Endometrial microvascular endothelial cells (primary cell): Measurements from ENCODE around the gene FNDC3B. TPM values are rescaled to one million over a fixed set of nuclear protein-coding genes. Genes with fewer than 3 reads are reported as not detected.

Experiments
- in situ Hi-C: cut with HindIII; loops from 2 replicates; pipeline ENCODE4 v1.10.0; 2017; ENCODE audit warnings: low sequenced_read_pairs, low pct_unique_long_range_greater_than_20kb; ENCODE audit errors: inconsistent ontology term
- total RNA-seq: library from RNA; depleted of rRNA; stranded (reverse); fragments of >200 nt; gene quantifications from one replicate; pipeline ENCODE4 v1.2.3, GENCODE V29; 2015; ENCODE audit errors: inconsistent ontology term

FNDC3B gene
- total RNA-seq, 1 donor from 2014 or later: 83.1 TPM

GRCh38 chr3:172342097-172342659 lies 302.8 kb downstream of the FNDC3B start:
- in situ Hi-C loops: no loop called here

- in situ Hi-C loops: no loop called here
Observed at GRCh38 chr3:172343117-172343516, 303.7 kb downstream of the FNDC3B start.

- in situ Hi-C loops: no loop called here
Observed at GRCh38 chr3:172343979-172344378, 304.6 kb downstream of the FNDC3B start.

GRCh38 chr3:172346161-172346560 lies 306.8 kb downstream of the FNDC3B start:
- in situ Hi-C loops: no loop called here

GRCh38 chr3:172347895-172348679 lies 308.7 kb downstream of the FNDC3B start:
- in situ Hi-C loops: no loop called here

GRCh38 chr3:172351895-172352466 lies 312.6 kb downstream of the FNDC3B start:
- in situ Hi-C loops: no loop called here

- in situ Hi-C loops: no loop called here
Observed at GRCh38 chr3:172352786-172353185, 313.4 kb downstream of the FNDC3B start.

- in situ Hi-C loops: no loop called here
Observed at GRCh38 chr3:172354931-172355499, 315.6 kb downstream of the FNDC3B start.

GRCh38 chr3:172355836-172356235 lies 316.5 kb downstream of the FNDC3B start:
- in situ Hi-C loops: no loop called here

- in situ Hi-C loops: no loop called here
Observed at GRCh38 chr3:172356427-172356826, 317.0 kb downstream of the FNDC3B start.

GRCh38 chr3:172357850-172358754 lies 318.7 kb downstream of the FNDC3B start:
- in situ Hi-C loops: no loop called here

GRCh38 chr3:172359231-172359630 lies 319.9 kb downstream of the FNDC3B start:
- in situ Hi-C loops: no loop called here

GRCh38 chr3:172359996-172360395 lies 320.6 kb downstream of the FNDC3B start:
- in situ Hi-C loops: no loop called here

GRCh38 chr3:172362583-172362982 lies 323.2 kb downstream of the FNDC3B start:
- in situ Hi-C loops: no loop called here

- in situ Hi-C loops: no loop called here
Observed at GRCh38 chr3:172364374-172365027, 325.1 kb downstream of the FNDC3B start.

- in situ Hi-C loops: no loop called here
Observed at GRCh38 chr3:172365028-172365567, 325.7 kb downstream of the FNDC3B start.

- in situ Hi-C loops: no loop called here
Observed at GRCh38 chr3:172367205-172368105, 328.1 kb downstream of the FNDC3B start.
